ENCODE results near the gene GJA5. TPM values are rescaled to one million over a fixed set of nuclear protein-coding genes. Genes with fewer than 3 reads are reported as not detected.

Gene GJA5
- total and polyA plus RNA-seq, 2 donors (not counting 1 experiment from before 2014, with no cell fraction given) = not detected

DNA sequence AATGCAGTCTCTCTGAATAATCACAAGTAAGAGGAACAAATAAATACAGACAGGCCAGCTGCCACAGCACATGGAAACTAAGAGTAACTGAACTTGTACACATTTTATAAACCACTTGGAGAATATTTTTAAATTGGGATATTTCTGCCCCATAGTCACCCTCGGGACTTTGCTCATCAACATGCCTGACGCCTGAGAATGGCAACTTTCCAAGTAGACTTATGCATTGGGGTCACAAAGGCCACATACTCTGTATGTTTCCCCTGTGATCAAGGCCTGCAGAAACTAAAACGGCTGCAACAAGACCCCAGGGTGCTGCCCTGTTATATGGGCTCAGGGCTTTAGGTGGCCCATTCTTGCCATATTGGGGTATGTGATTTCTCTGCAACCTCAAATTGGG, 38.3 kb upstream of the GJA5 start:
- no peaks in the 10 kb centered on the region for H3K9me3 ChIP-seq (ENCODE audit: control extremely low read depth in 1 of 3, control insufficient read depth in 2 of 3, insufficient read depth in 1 of 3, low read length in 2 of 3)
- H3K27me3 ChIP-seq (replicated peaks in 1 of 4; ENCODE audit: control extremely low read depth in 1 of 4, control insufficient read depth in 3 of 4, insufficient read depth in 4 of 4, low read length in 3 of 4) = peaks cover 0 to 4% (median 0%) of the 10 kb centered on the region in 4 experiments
- H3K4me2 ChIP-seq (replicated peaks; ENCODE audit: low read depth, low read length, poor library complexity, severe bottlenecking) = no peak overlapping the region
- H2AFZ ChIP-seq (ENCODE audit: insufficient read depth, low read depth, low read length, poor library complexity, severe bottlenecking) = no peak overlapping the region
- no peaks in the 10 kb centered on the region for H3K36me3 ChIP-seq (replicated peaks in 1 of 2; ENCODE audit: control extremely low read depth in 1 of 2, control insufficient read depth in 1 of 2, extremely low read depth in 1 of 2, insufficient read depth in 2 of 2, low read length in 1 of 2)
- POLR2A ChIA-PET = no interaction called here
- H3K4me1 Mint-ChIP-seq = no peaks in the 10 kb centered on the region
- no peak overlapping the region for H3K27ac ChIP-seq (ENCODE audit: low read length in 2 of 2)
- intact Hi-C loops (cut with micrococcal nuclease) = no loop called here
- no peaks in the 10 kb centered on the region for H3K4me1 ChIP-seq (ENCODE audit: control insufficient read depth in 2 of 2, insufficient read depth in 2 of 2, low read length in 2 of 2)
- no peak overlapping the region for H3K4me3 ChIP-seq (ENCODE audit: control extremely low read depth in 1 of 5, extremely low read depth in 1 of 5, insufficient read depth in 1 of 5, low read depth in 2 of 5, low read length in 4 of 5)
- ATAC-seq (ENCODE audit: low read depth) = no peak
- H3K9ac ChIP-seq (ENCODE audit: low read length) = no peak overlapping the region
- WGBS (ENCODE audit: insufficient coverage) = 62% methylated on average over 3 of the region's 3 CpGs
- H3K27ac Mint-ChIP-seq = no peak overlapping the region
- H3K27me3 Mint-ChIP-seq = peaks cover 24% of the 10 kb centered on the region
- TF ChIP-seq EZH2 (IDR thresholded peaks at IDR 0.05; ENCODE audit: borderline replicate concordance, insufficient read depth, low read depth, low read length, poor library complexity, severe bottlenecking) = no peak
- TF ChIP-seq, protein P1, sequence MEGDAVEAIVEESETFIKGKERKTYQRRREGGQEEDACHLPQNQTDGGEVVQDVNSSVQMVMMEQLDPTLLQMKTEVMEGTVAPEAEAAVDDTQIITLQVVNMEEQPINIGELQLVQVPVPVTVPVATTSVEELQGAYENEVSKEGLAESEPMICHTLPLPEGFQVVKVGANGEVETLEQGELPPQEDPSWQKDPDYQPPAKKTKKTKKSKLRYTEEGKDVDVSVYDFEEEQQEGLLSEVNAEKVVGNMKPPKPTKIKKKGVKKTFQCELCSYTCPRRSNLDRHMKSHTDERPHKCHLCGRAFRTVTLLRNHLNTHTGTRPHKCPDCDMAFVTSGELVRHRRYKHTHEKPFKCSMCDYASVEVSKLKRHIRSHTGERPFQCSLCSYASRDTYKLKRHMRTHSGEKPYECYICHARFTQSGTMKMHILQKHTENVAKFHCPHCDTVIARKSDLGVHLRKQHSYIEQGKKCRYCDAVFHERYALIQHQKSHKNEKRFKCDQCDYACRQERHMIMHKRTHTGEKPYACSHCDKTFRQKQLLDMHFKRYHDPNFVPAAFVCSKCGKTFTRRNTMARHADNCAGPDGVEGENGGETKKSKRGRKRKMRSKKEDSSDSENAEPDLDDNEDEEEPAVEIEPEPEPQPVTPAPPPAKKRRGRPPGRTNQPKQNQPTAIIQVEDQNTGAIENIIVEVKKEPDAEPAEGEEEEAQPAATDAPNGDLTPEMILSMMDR (IDR thresholded peaks at IDR 0.05) = no peak
- no peaks in the 10 kb centered on the region for H3K9me3 Mint-ChIP-seq (ENCODE audit: insufficient read depth)
- no peaks in the 10 kb centered on the region for H4K20me1 ChIP-seq (ENCODE audit: control insufficient read depth, insufficient read depth, low read length, poor library complexity, severe bottlenecking)
- H3K4me3 Mint-ChIP-seq = no peak overlapping the region
- DNase-seq = no peak
- CTCF ChIA-PET = no interaction called here
- H3K79me2 ChIP-seq (ENCODE audit: control insufficient read depth, insufficient read depth, low read length) = no peaks in the 10 kb centered on the region

DNA sequence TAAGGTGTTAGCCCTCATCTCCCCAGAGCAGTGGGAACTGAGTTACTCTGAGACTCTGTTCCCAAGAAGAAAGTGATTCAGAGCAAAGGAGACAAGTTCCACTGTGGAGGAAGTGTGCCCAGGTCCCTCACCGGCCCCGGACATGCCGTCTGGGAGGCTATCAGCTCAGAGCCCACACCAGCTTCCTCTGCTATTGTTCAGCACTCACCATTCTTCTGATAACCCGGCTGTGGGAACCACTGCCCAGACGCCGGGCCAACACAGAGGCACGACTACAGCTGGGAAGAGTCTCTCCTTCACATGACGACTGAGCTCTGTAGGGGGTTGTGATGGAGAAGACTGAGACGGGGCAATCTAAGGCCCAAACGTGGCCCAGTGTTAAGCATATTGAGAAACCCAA, 34.2 kb upstream of the GJA5 start:
- H3K79me2 ChIP-seq (ENCODE audit: control insufficient read depth, insufficient read depth, low read length) = no peaks in the 10 kb centered on the region
- Mint-ChIP-seq H3K4me3 (no peak overlapping the region), H3K27me3 (peaks cover 21% of the 10 kb centered on the region), H3K4me1 (no peaks in the 10 kb centered on the region), H3K27ac (no peak overlapping the region), H3K9me3 (ENCODE audit: insufficient read depth) (no peaks in the 10 kb centered on the region)
- ATAC-seq (ENCODE audit: low read depth) (no peak), DNase-seq (no peak)
- no peak overlapping the region for H3K27ac ChIP-seq (ENCODE audit: low read length in 2 of 2)
- ChIA-PET POLR2A (no interaction called here), CTCF (no interaction called here)
- no peaks in the 10 kb centered on the region for H3K9me3 ChIP-seq (ENCODE audit: control extremely low read depth in 1 of 3, control insufficient read depth in 2 of 3, insufficient read depth in 1 of 3, low read length in 2 of 3)
- no peak for TF ChIP-seq EZH2 (IDR thresholded peaks at IDR 0.05; ENCODE audit: borderline replicate concordance, insufficient read depth, low read depth, low read length, poor library complexity, severe bottlenecking)
- TF ChIP-seq, protein P1 (IDR thresholded peaks at IDR 0.05) = no peak
- 14% methylated on average over 3 of the region's 10 CpGs for WGBS (ENCODE audit: insufficient coverage)
- no peak overlapping the region for H3K4me2 ChIP-seq (replicated peaks; ENCODE audit: low read depth, low read length, poor library complexity, severe bottlenecking)
- H3K27me3 ChIP-seq (replicated peaks in 1 of 4; ENCODE audit: control extremely low read depth in 1 of 4, control insufficient read depth in 3 of 4, insufficient read depth in 4 of 4, low read length in 3 of 4) = peaks cover 0 to 4% (median 0%) of the 10 kb centered on the region in 4 experiments
- H4K20me1 ChIP-seq (ENCODE audit: control insufficient read depth, insufficient read depth, low read length, poor library complexity, severe bottlenecking) = no peaks in the 10 kb centered on the region
- H2AFZ ChIP-seq (ENCODE audit: insufficient read depth, low read depth, low read length, poor library complexity, severe bottlenecking) = no peak overlapping the region
- H3K4me1 ChIP-seq (ENCODE audit: control insufficient read depth in 2 of 2, insufficient read depth in 2 of 2, low read length in 2 of 2) = no peaks in the 10 kb centered on the region
- no peak overlapping the region for H3K4me3 ChIP-seq (ENCODE audit: control extremely low read depth in 1 of 5, extremely low read depth in 1 of 5, insufficient read depth in 1 of 5, low read depth in 2 of 5, low read length in 4 of 5)
- intact Hi-C loops (cut with micrococcal nuclease) = no loop called here
- H3K9ac ChIP-seq (ENCODE audit: low read length) = no peak overlapping the region
- no peaks in the 10 kb centered on the region for H3K36me3 ChIP-seq (replicated peaks in 1 of 2; ENCODE audit: control extremely low read depth in 1 of 2, control insufficient read depth in 1 of 2, extremely low read depth in 1 of 2, insufficient read depth in 2 of 2, low read length in 1 of 2)
